DOHH2 (cell line): Measurements from ENCODE around the gene MLH3.

Experiments used
- CTCF ChIP-seq: fragments of 200-600 bp; sonication (generic); IDR thresholded peaks from one replicate; pipeline ENCODE4 v1.5.1; 2014; ENCODE audit warnings: antibody characterized with exemption, mild to moderate bottlenecking, low read depth, low read length; ENCODE audit not compliant: poor library complexity, severe bottlenecking
- EZH2phosphoT487 ChIP-seq: fragments of 200-600 bp; sonication (generic); IDR thresholded peaks from 2 replicates; pipeline ENCODE4 v1.6.1; 2017; ENCODE audit warnings: borderline replicate concordance, mild to moderate bottlenecking, antibody characterized with exemption, low read length, moderate library complexity, mixed read lengths

GRCh38 chr14:74974364-74975058, 76.8 kb downstream of the MLH3 start:
- TF ChIP-seq CTCF: no peak
- no peak for TF ChIP-seq EZH2phosphoT487
